CMK (cell line): ENCODE data around the gene DACH1.

ENCODE experiments used
- DNase-seq: peaks from one replicate; pipeline ENCODE4 v3.0.0-alpha.2; 2010; ENCODE audit warnings: low read depth

Gene DACH1

GRCh38 chr13:71702253-71702652 lies 164.8 kb downstream of the DACH1 start:
- no peak for DNase-seq

- DNase-seq: no peak
Measured at GRCh38 chr13:71701741-71702140, 165.3 kb downstream of the DACH1 start.

- DNase-seq: no peak
Measured at GRCh38 chr13:71699342-71699741, 167.7 kb downstream of the DACH1 start.

GRCh38 chr13:71695662-71696061 lies 171.3 kb downstream of the DACH1 start:
- DNase-seq: no peak

- DNase-seq: no peak
Measured at GRCh38 chr13:71685072-71685471, 181.9 kb downstream of the DACH1 start.

GRCh38 chr13:71681901-71682613 lies 184.9 kb downstream of the DACH1 start:
- DNase-seq: no peak

- DNase-seq: no peak
Measured at GRCh38 chr13:71677124-71677523, 189.9 kb downstream of the DACH1 start.

GRCh38 chr13:71672512-71672911 lies 194.5 kb downstream of the DACH1 start:
- no peak for DNase-seq

- DNase-seq: no peak
Measured at GRCh38 chr13:71663431-71663830, 203.6 kb downstream of the DACH1 start.

GRCh38 chr13:71661921-71662320 lies 205.1 kb downstream of the DACH1 start:
- DNase-seq: no peak

GRCh38 chr13:71659404-71659803 lies 207.6 kb downstream of the DACH1 start:
- DNase-seq: no peak

- DNase-seq: no peak
Measured at GRCh38 chr13:71645467-71645866, 221.5 kb downstream of the DACH1 start.

GRCh38 chr13:71644579-71644978 lies 222.4 kb downstream of the DACH1 start:
- no peak for DNase-seq

GRCh38 chr13:71643448-71643860 lies 223.6 kb downstream of the DACH1 start:
- DNase-seq: no peak

- DNase-seq: no peak
Measured at GRCh38 chr13:71638751-71639150, 228.3 kb downstream of the DACH1 start.

- DNase-seq: no peak
Measured at GRCh38 chr13:71634602-71635443, 232.2 kb downstream of the DACH1 start.

- no peak for DNase-seq
Measured at GRCh38 chr13:71634182-71634581, 232.8 kb downstream of the DACH1 start.

- DNase-seq: no peak
Measured at GRCh38 chr13:71632721-71633120, 234.3 kb downstream of the DACH1 start.

- no peak for DNase-seq
Measured at GRCh38 chr13:71632206-71632605, 234.8 kb downstream of the DACH1 start.

GRCh38 chr13:71629167-71629566 lies 237.8 kb downstream of the DACH1 start:
- DNase-seq: no peak

GRCh38 chr13:71626421-71627117 lies 240.4 kb downstream of the DACH1 start:
- DNase-seq: no peak

- DNase-seq: no peak
Measured at GRCh38 chr13:71625694-71626093, 241.3 kb downstream of the DACH1 start.
